Fibroblast of skin of back (primary cell): ENCODE measurements around the gene CRYGN.

Experiments
- DNase-seq: peaks from one replicate; pipeline ENCODE4 v3.0.0-alpha.2; 2013

Gene CRYGN

GRCh38 chr7:151438864-151439601 lies 908 bp downstream of the CRYGN start:
- no peak for DNase-seq

GRCh38 chr7:151437866-151438516 lies 1.9 kb downstream of the CRYGN start:
- DNase-seq = no peak

GRCh38 chr7:151437159-151437553 lies 2.8 kb downstream of the CRYGN start:
- DNase-seq = no peak

- DNase-seq = peak; percentile 49
Observed at GRCh38 chr7:151436446-151437158, 3.3 kb downstream of the CRYGN start.

- DNase-seq = no peak
Observed at GRCh38 chr7:151435971-151436370, 4.0 kb downstream of the CRYGN start.

- DNase-seq = no peak
Observed at GRCh38 chr7:151435103-151435916, 4.6 kb downstream of the CRYGN start.

- DNase-seq = no peak
Observed at GRCh38 chr7:151434549-151434948, 5.4 kb downstream of the CRYGN start.

- no peak for DNase-seq
Observed at GRCh38 chr7:151433721-151434400, 6.1 kb downstream of the CRYGN start.

- no peak for DNase-seq
Observed at GRCh38 chr7:151432658-151433521, 7.1 kb downstream of the CRYGN start.

- DNase-seq = no peak
Observed at GRCh38 chr7:151431768-151432311, 8.1 kb downstream of the CRYGN start.

- no peak for DNase-seq
Observed at GRCh38 chr7:151431281-151431767, 8.6 kb downstream of the CRYGN start.

- no peak for DNase-seq
Observed at GRCh38 chr7:151430391-151431205, 9.3 kb downstream of the CRYGN start.

- DNase-seq = no peak
Observed at GRCh38 chr7:151429560-151430331, 10.2 kb downstream of the CRYGN start.

- DNase-seq = no peak
Observed at GRCh38 chr7:151429237-151429559, 10.7 kb downstream of the CRYGN start.

GRCh38 chr7:151428378-151429236 lies 11.3 kb downstream of the CRYGN start:
- peak; percentile 47 for DNase-seq

- DNase-seq = no peak
Observed at GRCh38 chr7:151427705-151428377, 12.1 kb downstream of the CRYGN start.

- DNase-seq = no peak
Observed at GRCh38 chr7:151426904-151427704, 12.8 kb downstream of the CRYGN start.
